Psoas muscle (tissue), 8 donors: ENCODE measurements around the gene CA6. TPM values are rescaled to one million over a fixed set of nuclear protein-coding genes. Genes with fewer than 3 reads are reported as not detected.

Experiments
- ATAC-seq, 4 donors: fragments of 200-7000 bp; cut with Tn5 transposase; one replicate each; pipeline ENCODE4 v1.9.1; 2020; ENCODE audit warnings: moderate library complexity in 3 of 4, mild to moderate bottlenecking in 2 of 4
- DNase-seq, 2 donors: peaks; one replicate each; pipeline ENCODE4 v3.0.0-alpha.2; 2020
- H3K27ac ChIP-seq: fragments of 200-600 bp; one replicate; pipeline ENCODE4 v1.8.0; 2022
- H3K27me3 ChIP-seq, 3 donors: fragments of 200-600 bp in 1 of 3; one replicate each; pipeline versions ENCODE4 v1.6.1 to v1.8.0; 2013 to 2022; ENCODE audit warnings: low read length in 2 of 3, mild to moderate bottlenecking in 2 of 3, moderate library complexity in 1 of 3; ENCODE audit not compliant: insufficient read depth in 3 of 3
- H3K36me3 ChIP-seq, 2 donors: fragments of 200-600 bp in 1 of 2; one replicate each; pipeline versions ENCODE4 v1.6.1 to v1.8.0; 2013 to 2022; ENCODE audit warnings: low read depth in 1 of 2, mild to moderate bottlenecking in 1 of 2, moderate library complexity in 1 of 2; ENCODE audit not compliant: insufficient read depth in 1 of 2
- H3K4me1 ChIP-seq: fragments of 200-600 bp; one replicate; pipeline ENCODE4 v1.8.0; 2022
- H3K4me3 ChIP-seq: fragments of 200-600 bp; one replicate; pipeline ENCODE4 v1.8.0; 2022; ENCODE audit warnings: mild to moderate bottlenecking
- H3K9me3 ChIP-seq: fragments of 200-600 bp; one replicate; pipeline ENCODE4 v1.8.0; 2022
- CTCF ChIP-seq: fragments of 200-600 bp; IDR thresholded peaks from one replicate; pipeline ENCODE4 v1.8.0; 2022; ENCODE audit warnings: antibody characterized with exemption
- WGBS, 3 donors: extraction: QIAGEN DNeasy Blood & Tissue Kit; methylation state at CpG; one replicate each; pipeline versions ENCODE4 v1.1.6 to v1.1.7; 2013; 5-methylcytosine and 5-hydroxymethylcytosine counted together
- intact Hi-C, 2 donors: fragments of 100-400 bp; cut with DNase I; formaldehyde crosslinking; loops; one replicate each; pipeline versions ENCODE4 v1.11.0 to v1.14.2; 2022
- polyA plus RNA-seq, 3 donors: library from polyadenylated mRNA; stranded (reverse); fragments of 200-250 nt; gene quantifications; one replicate each; pipeline ENCODE4 v1.2.3, GENCODE V29; 2013
- total RNA-seq, 4 donors: library from RNA; stranded (reverse); fragmentation: NEBNext Ultra II Directional in 2 of 4; extraction: Animal tissue kit (Norgen Biotek cat#: 25700) in 2 of 4; gene quantifications; one replicate each; pipeline versions ENCODE4 v1.2.1 to v1.2.4, GENCODE V29; 2021 to 2023
- donor health status: healthy with polysubstance abuse.
- donor health status: DM: no; HTN: no; CAD: no; lungs with moderate emphysema.
- donor health status: Bipolar disorder and iron deficiency.
- donor health status: healthy.
- donor health status: DM: yes; HTN: yes; CAD: no.
- donor health status: DM: no; HTN: no; CAD: no.
- donor health status: DM: no; HTN: no; CAD: no.
- donor health status: DM: yes; HTN: yes; CAD: no.

CA6 gene
- total and polyA plus RNA-seq, 7 donors: not detected

GRCh38 chr1:8939000-8939265 is 6.7 kb upstream of the CA6 start:
- Histone ChIP-seq H3K4me1 (no peaks in the 10 kb centered on the region), H3K27ac (no peak overlapping the region), H3K36me3 (no peaks in the 10 kb centered on the region), H3K27me3 (no peaks in the 10 kb centered on the region), H3K9me3 (no peaks in the 10 kb centered on the region), H3K4me3 (no peak overlapping the region)
- no peak for TF ChIP-seq CTCF
- 83 to 85% (median 84%) methylated on average over 2 of the region's 2 CpGs for WGBS, 3 donors
- DNase-seq (no peak), ATAC-seq (no peak)
- intact Hi-C loops: no loop called here

GRCh38 chr1:8939362-8939995 is 6.2 kb upstream of the CA6 start:
- no peaks in the 10 kb centered on the region for H3K9me3 ChIP-seq
- no peak for TF ChIP-seq CTCF
- H3K27ac ChIP-seq: no peak overlapping the region
- H3K27me3 ChIP-seq: no peaks in the 10 kb centered on the region
- H3K4me3 ChIP-seq: no peak overlapping the region
- ATAC-seq (no peak), DNase-seq (no peak)
- WGBS, 3 donors: 74 to 86% (median 80%) methylated on average over 6 of the region's 6 CpGs
- H3K36me3 ChIP-seq: no peaks in the 10 kb centered on the region
- intact Hi-C loops: no loop called here
- no peaks in the 10 kb centered on the region for H3K4me1 ChIP-seq

GRCh38 chr1:8941906-8942305 is 3.8 kb upstream of the CA6 start:
- Histone ChIP-seq H3K9me3 (no peaks in the 10 kb centered on the region), H3K27ac (no peak overlapping the region), H3K4me1 (no peaks in the 10 kb centered on the region), H3K36me3 (no peaks in the 10 kb centered on the region), H3K27me3 (no peaks in the 10 kb centered on the region), H3K4me3 (no peak overlapping the region)
- WGBS, 3 donors: 82 to 88% (median 86%) methylated on average over 6 of the region's 6 CpGs
- no peak for DNase-seq
- no peak for TF ChIP-seq CTCF
- intact Hi-C loops: no loop called here
- ATAC-seq: no peak

- 69 to 81% (median 78%) methylated on average over 16 of the region's 16 CpGs for WGBS, 3 donors
- H3K4me1 ChIP-seq: no peaks in the 10 kb centered on the region
- TF ChIP-seq CTCF: no peak
- no peaks in the 10 kb centered on the region for H3K27me3 ChIP-seq
- ATAC-seq (no peak), DNase-seq (no peak)
- H3K4me3 ChIP-seq: no peak overlapping the region
- no peaks in the 10 kb centered on the region for H3K36me3 ChIP-seq
- intact Hi-C loops: no loop called here
- no peaks in the 10 kb centered on the region for H3K9me3 ChIP-seq
- no peak overlapping the region for H3K27ac ChIP-seq
Measured at GRCh38 chr1:8943498-8944405, 1.9 kb upstream of the CA6 start.
